M059J (cell line): ENCODE measurements around the gene CCDC85A. TPM values are rescaled to one million over a fixed set of nuclear protein-coding genes. Genes with fewer than 3 reads are reported as not detected.

Experiments used
- DNase-seq: peaks from one replicate; pipeline ENCODE4 v3.0.0-alpha.2; 2012; ENCODE audit warnings: low read depth
- total RNA-seq: library from RNA; depleted of rRNA; stranded (reverse); fragments of >200 nt; shearing (Covaris generic); gene quantifications from 2 replicates; pipeline ENCODE4 v1.2.3, GENCODE V29; 2014

CCDC85A gene
- total RNA-seq, 1 experiment from 2014 or later: 23.3 TPM

DNA sequence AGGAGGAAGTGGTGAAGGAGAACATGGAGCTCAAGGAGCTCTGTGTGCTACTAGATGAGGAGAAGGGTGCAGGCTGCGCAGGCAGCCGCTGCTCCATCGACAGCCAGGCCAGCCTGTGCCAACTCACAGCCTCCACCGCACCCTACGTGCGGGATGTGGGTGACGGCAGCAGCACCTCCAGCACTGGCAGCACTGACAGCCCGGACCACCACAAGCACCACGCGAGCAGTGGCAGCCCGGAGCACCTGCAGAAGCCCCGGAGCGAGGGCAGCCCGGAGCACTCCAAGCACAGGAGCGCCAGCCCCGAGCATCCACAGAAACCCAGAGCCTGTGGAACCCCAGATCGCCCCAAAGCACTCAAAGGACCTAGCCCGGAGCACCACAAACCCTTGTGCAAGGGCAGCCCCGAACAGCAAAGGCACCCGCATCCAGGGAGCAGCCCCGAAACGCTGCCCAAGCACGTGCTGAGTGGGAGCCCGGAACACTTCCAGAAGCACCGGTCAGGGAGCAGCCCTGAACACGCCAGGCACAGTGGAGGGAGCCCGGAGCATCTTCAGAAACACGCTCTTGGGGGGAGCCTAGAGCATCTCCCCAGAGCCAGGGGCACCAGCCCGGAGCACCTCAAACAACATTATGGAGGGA lies 9.0 kb downstream of the CCDC85A start:
- DNase-seq: no peak

DNA sequence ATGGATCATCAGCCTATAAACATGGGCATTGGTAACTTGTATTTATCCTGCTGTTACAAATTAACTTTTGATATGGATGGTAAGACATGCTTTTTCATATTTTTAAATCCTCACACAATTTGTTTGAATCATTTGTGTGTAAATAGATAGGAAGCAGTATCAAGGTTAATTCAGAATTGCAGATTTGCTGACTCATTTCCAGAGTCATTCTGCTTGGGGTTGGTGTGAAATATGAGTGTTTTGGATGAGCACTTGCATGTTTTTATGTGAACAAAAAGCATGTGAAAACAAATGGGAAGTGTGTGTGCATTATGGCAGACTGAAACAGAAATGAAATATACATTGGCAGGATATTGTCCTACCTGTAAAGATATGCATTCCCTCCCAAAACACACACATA lies 11.8 kb downstream of the CCDC85A start:
- DNase-seq: peak; percentile 50

DNA sequence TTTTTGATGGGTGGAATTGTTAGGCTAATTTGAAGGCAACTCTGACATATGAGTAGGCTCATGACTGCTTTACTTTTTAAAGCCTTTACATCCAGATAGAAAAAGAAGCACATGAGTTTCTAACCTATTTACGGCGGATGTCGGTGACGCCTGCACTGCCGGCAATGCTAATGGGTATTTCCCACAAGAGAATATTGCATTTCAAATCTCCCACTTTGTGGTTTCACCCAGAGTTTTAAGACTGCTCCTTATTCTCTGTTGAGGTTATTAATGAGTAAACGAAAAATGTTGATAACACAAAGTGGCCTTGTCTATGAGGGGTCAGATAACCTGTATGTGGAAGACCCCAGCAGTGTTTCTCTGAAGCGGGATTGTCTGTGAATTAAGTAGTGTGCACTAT lies 14.0 kb downstream of the CCDC85A start:
- no peak for DNase-seq

DNA sequence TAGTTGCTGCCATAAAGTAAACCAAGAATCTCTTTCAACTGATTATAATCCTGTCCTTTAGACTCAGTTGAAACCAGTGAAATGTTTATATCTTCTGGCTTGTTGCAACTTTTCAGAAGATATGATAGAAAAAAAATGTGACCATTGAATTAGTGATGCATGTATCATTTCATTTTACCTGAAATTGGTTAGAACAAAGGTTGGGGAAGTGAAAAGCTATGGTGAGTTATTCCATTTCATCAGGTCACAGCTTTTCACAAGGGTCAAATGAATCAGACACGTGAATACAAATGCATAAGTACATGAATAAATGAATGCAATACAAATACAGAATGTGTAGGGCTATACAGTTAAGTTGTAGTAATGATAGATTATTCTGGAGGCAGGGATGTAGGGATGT lies 15.1 kb downstream of the CCDC85A start:
- no peak for DNase-seq

DNA sequence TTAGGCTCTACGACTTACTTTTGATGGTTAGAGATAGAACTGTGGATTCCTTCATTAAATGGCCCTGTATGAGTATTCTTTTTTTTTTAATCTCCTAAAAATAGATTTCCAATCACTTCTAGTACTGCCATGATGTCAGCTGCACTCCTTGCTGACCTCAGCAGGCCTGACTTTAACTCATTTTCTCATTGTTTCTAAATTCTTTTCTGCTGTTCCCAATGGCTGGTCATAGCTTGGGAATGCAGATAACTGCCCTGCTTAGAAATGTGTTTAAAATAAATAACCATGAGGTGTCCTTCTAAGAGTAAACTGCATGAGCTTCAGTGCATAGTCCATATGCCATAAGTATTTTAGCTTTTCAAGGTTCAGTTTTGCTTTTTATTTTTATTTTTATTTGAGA lies 15.7 kb downstream of the CCDC85A start:
- DNase-seq: peak; percentile 89

DNA sequence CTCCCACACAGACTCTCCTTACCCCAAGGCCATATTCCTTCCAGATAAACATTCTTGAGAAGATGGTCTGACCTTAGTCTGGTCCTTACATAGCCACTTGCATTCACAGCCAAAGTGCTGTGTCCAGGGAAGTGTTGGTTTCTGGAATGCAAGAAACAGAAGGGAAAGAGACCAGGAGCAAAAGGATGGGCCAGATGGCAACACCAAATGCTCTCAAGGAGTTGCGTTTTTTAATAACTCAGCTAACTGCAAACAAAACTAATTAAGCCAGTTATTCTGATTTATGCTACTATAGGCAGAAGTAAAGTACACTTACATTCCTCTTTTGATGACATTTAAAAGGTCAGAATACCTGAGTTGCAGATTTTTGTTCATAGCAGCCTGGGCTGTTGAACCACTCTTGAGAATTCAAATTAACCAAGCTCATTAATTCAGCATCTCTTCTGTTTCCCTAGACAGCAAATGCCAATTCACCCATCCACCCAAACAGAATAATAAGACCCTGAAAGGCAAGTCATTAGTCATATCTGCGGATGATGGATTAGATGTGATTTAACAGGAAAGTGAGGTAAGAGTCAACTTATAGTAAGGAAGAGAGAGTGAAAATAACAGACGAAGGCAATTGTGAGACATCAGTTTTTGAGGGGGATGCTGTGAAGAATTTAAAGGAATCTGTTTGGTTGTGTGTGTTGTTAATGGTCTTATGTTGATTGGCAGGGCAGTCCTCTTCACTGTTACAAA lies 18.8 kb downstream of the CCDC85A start:
- no peak for DNase-seq

DNA sequence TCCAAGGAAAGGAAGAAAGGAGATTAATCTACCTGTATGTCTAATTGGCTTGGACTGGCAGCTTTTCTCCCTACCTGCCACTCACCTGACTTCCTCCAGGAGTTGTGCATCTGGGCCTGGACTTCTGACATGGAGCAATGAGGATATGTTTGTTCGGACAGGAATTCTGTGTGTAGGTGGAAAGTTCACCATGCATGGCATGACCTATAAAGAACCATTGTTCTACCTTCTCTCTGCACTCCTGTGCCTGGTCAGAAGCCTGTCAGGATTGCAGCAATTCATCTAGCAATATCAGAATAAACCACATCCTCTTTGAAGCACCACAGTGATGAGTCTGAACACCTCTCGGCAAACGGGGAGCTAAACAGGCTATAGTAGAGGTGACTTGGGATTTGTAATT lies 20.8 kb downstream of the CCDC85A start:
- no peak for DNase-seq

DNA sequence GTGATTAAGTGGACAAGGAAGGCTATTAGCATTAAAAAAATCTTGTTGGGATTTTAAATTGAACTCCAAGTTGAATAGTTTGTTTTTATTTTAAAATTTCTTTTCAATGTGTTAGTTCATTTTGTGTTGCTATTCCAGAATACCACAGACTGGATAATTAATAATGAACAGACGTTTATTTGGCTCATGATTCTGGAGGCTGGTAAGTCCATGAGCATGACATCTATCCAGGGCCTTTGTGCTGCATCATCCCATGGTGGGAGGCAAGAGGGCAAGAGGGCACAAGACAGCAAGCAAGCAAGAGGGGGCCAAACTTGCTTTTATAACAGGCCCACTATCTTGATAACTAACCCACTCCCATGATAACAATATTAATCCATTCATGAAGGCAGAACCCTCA lies 22.5 kb downstream of the CCDC85A start:
- no peak for DNase-seq

DNA sequence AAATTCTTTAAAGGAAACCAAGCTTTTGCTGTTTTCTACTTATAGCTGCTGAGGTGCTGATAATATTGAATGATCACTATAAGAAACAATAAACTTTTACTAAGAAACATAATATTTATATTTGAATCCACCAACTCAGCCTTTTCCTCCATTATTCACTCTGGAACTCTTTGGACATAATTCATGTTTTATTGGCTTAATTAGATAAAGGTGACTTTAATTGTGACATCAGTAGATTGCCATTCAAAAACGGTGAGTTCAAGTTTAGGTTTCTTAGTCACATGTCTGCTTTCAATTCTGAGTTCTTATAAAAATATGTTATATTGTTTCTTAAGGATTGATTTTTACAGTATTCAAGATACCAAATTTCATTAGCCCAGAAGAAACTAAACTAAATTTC lies 24.0 kb downstream of the CCDC85A start:
- no peak for DNase-seq

DNA sequence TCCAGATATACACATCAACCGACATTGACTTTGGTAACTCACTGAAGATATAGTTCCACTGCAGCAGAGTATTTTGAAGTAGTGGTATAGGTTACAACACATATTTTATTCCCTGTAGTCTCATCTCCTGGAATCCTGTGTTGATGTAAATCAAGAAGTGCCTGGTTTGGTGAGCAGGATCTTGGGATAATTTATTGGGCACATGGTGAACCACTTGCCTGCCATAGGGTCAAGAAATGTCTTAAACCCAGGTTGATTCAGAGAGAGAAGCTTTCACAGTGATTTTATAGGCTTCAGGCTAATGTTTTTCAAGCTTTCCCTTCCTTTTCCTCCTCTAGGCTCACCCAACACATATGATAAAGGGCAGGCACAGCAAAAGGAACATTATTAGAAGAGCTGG lies 24.6 kb downstream of the CCDC85A start:
- no peak for DNase-seq

DNA sequence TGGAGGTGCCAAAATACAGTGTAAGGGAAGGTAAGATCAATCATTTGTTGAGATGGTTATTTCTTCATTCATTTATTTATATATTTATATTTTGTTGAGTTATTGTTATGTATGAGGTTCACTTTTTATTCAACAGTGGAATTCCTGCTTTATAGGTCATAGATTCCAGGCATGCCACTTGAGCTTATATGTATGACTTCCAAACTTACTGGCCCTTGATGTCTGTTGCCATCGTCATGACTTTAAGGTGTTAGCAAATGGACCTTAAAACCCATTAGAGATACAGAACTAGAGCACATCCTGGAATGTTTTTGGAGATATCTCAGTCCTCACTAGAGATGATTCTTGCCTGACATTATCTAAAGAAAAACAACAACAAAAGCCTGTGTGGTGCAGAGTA lies 25.9 kb downstream of the CCDC85A start:
- no peak for DNase-seq

DNA sequence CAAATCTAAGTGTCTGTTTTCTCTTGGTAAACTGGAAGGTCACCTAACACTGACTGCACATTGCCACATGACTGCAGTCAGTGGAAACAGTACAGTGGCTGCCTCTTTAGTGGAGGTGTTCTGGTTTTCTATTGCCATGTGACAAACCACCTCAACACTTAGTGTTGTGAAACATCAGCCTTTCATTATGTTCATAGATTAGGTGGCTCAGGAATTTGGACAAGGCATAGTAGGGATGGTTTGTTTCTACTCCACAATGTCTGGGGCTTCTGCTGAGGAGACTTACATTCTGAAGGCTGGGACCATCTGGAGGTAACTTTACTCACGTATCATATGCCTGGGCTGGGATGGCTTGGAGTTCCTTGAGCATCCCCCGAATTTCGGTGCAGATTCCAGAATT lies 26.5 kb downstream of the CCDC85A start:
- DNase-seq: no peak

DNA sequence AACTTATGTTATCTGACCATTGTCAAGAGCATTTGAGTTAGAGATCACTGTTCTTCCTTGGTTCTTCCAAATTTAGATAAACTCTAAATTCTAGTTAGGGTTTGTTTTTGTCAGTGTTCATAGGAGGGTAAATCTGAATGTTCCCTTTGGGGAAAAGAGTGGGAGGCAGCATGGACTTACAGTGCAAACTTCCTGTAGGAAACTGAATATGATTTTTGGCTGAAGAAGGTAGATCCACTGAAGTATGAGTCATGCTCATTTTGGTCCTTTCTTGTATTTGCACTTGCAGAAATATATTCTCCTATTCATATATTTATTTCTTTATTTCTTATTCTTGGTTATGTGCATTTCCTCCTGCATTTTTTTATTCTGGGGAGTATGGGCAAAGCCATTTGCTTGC lies 27.3 kb downstream of the CCDC85A start:
- no peak for DNase-seq

DNA sequence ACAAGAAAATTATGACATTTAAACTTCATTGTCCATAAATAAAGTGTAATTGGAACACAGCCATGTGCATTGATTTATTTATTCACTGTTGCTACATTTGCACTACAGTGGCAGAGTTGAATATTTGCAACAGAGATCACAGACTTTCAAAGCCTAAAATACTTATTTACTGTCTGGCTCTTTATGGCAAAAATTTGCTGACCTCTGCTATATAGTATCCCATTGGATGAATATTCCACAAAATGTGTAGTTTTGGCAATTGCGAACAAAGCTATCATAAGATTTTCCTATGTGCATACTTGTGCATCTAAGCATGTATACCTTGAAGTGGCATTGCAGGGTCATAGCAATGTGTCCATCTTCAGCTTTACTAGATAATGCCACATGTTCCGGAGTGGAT lies 32.1 kb downstream of the CCDC85A start:
- no peak for DNase-seq

DNA sequence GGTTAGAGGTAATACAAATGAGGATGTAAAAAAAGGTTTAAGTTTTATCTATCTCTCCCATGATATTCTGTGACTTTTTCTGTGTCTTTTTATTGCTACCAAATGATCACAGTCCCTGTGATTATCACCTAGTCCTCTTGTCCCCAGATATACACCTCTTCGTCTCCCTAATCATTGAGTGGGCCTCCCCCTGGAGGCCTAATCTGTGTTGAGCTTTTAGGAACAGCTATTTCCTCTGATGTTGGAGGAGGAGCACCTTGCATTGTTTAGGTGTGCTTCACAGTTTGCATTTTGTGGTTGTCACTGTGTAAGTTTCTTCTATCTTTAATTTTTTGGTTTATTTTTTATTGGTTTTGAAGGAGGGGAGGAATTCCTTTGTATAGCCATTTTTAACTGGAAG lies 33.3 kb downstream of the CCDC85A start:
- no peak for DNase-seq

DNA sequence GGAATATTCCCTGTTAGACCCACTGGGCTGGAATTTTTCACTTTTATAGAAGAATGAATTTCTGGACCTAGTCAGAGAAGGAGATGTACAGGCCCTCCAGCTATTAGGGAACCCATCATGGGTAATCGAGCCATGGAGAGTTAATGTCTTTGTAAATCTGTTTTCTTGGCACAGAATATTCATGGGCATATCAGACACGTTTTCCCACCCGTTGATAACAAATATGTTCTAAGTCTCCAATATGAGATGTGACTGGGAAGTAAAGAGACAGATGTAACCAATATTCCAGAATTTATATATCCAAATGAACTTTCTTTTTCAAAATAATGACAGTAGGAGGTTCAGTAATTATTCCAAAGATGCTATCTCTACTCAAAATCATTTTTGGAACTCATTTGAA lies 38.7 kb downstream of the CCDC85A start:
- no peak for DNase-seq

DNA sequence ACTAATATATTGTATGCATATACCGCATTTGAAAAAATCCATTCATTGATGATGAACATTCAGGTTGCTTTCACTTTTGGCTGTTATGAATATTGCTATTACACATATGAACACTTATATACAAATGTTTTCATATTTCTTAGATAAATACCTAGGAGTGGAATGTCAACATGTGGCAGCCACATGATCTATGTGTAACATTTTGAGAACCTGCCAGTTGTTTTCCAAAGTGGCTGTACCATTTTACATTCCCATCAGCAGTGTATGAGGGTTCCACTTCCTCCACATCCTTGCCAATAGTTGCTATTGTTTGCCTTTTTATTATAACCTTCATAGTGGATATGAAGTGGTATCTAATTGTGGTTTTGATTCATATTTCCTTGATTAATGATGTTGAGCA lies 40.5 kb downstream of the CCDC85A start:
- DNase-seq: no peak

DNA sequence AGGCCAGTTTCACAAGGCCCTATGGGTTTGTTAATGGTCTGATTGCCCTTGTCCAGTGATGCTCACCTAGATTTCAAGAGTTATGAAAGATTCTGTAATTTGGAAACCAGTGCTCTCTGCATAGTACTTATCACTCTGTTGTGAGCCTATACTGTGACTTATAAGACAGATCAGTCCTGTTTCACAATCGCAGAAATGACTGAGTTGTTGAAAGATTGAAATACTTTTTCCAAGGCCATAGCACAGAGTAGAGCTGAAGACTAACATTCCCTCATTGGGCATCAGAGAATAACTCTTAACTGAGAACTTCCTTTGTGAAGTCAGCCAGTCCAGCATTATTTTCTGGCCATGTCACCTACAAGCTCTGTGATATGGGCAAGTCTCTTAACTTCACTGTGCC lies 44.0 kb downstream of the CCDC85A start:
- no peak for DNase-seq

DNA sequence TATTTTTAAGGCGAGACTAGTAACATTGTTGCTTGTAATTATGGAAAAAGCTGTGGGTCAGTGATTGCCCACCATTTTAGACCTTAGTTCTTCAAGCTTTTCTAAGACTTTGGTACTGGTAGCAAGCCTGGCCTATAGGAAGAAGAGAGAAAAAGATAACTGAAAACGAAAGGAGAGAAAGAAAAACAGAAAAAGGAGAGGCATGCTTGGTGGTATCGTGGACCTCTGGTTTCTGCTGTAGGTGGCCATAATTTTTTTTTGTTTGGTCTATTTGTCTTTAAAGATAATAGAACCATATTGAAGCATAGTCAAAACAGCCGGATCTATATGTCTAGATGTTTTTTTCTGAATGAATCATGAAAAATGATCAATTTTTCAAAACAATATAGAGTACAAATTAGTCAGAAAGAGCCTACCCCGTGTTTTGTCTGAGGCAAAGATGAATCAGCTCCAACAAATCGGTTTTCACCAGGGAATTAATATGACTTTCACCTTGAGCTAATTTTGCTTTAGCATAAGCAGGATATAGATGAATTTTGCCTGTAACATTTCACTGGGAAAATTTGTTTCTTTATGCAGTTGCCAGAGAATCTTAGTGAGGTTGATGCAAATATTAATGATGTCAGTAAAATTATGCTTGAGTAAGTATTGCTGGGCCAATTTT lies 45.7 kb downstream of the CCDC85A start:
- no peak for DNase-seq

DNA sequence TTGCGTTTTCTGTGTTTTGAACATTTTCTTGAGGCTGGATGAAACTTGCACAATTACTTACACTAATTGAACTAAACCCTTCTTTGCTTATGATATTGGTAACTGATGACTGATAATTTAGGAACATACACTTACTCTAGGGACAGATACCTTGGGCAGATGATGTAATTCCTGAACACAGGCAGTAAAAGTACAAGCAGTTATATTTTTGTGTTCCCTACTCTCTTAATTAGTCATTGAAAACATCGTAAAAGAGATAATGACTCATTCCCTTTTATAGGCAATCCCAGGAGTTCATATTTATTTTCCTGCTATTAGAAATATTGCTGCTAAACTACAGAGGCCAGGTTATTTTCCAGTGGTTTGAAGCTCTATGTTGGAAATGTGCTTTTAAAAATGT lies 46.4 kb downstream of the CCDC85A start:
- peak; percentile 78 for DNase-seq

DNA sequence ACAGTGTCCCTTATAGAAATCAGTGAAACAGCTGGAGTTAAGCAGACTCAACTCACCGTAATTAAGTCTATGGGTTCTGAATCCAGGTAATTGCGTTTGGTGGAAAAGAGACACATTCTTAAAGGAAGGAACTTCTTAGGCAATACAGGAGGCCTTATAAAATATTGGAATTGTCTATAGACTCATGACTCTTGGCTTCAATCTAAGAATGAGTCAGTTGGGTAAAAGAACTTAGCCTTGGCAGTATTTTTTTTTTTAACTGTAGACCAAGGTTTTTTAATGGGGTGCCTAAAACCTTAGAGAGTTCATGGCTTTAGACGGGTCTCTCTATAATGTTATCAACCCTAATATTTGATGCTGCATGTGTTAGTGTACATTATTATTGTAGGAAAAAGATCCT lies 47.6 kb downstream of the CCDC85A start:
- DNase-seq: no peak

DNA sequence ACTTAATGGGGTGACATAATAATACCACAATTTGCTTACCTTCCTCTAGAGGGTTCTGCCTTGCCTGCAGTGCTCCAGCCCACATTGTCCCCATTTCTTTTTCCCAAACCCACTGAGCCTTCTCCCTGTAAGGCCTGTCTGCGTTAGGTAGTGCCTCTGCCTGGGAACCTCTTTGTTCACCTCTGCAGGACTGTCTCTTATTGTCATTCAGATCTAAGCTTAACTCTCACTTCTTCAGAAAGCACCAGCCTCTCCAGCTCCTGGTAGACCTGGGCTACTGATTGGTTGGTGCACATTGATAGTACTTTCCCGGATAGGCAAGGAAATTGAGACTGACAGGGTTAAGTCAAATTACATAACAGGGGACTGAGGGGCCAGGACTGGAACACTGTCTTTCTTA lies 49.1 kb downstream of the CCDC85A start:
- DNase-seq: no peak

DNA sequence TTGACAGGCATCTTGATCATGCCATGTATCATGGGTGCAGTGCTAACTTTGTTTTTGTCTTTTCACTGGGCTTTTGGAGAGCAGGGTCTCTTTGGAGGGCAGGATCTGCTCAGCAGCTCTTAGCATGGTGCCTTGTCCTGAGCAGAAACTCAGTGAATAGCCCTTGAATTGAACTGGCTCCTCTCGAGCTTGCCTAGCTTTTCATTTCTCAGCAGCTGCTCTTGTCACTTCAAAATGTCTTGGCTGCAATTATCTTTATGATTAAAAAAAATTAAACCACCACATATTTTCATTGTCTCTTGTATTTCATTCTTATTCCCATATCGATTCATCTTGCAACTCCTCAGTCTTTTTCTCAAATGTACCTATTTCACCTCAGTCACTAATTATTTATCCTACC lies 50.5 kb downstream of the CCDC85A start:
- DNase-seq: no peak
